Aorta (tissue), 5 donors: ENCODE measurements around the gene DNASE2B. TPM values are rescaled to one million over a fixed set of nuclear protein-coding genes. Genes with fewer than 3 reads are reported as not detected.

Experiments
- ATAC-seq: fragments of 200-7000 bp; cut with Tn5 transposase; one replicate; pipeline ENCODE4 v1.9.1; 2022; ENCODE audit warnings: moderate library complexity; ENCODE audit not compliant: low FRiP score
- DNase-seq, 2 donors: peaks; one replicate each; pipeline ENCODE4 v3.0.0-alpha.2; 2020
- H3K27ac ChIP-seq, 2 donors: one replicate each; pipeline ENCODE4 v1.5.1; 2013; ENCODE audit warnings: low read length in 2 of 2, mild to moderate bottlenecking in 2 of 2, moderate library complexity in 2 of 2, control low read depth in 1 of 2, inconsistent platforms in 1 of 2, low read depth in 1 of 2
- H3K27me3 ChIP-seq, 2 donors: one replicate each; pipeline ENCODE4 v1.6.1; 2013; ENCODE audit warnings: control low read depth in 1 of 2, low read length in 1 of 2, mild to moderate bottlenecking in 1 of 2, moderate library complexity in 1 of 2; ENCODE audit not compliant: insufficient read depth in 2 of 2, control insufficient read depth in 1 of 2
- H3K36me3 ChIP-seq, 2 donors: one replicate each; pipeline ENCODE4 v1.6.1; 2013; ENCODE audit warnings: control low read depth in 1 of 2, low read length in 1 of 2, mild to moderate bottlenecking in 1 of 2; ENCODE audit not compliant: insufficient read depth in 2 of 2, control insufficient read depth in 1 of 2
- H3K4me1 ChIP-seq, 2 donors: one replicate each; pipeline ENCODE4 v1.6.1; 2013; ENCODE audit warnings: low read length in 2 of 2, control low read depth in 1 of 2, mild to moderate bottlenecking in 1 of 2, moderate library complexity in 1 of 2; ENCODE audit not compliant: insufficient read depth in 2 of 2, control insufficient read depth in 1 of 2
- H3K4me3 ChIP-seq, 2 donors: one replicate each; pipeline ENCODE4 v1.5.1; 2013; ENCODE audit warnings: low read length in 2 of 2, control low read depth in 1 of 2, mild to moderate bottlenecking in 1 of 2
- H3K9me3 ChIP-seq: one replicate; pipeline ENCODE4 v1.6.1; 2013; ENCODE audit warnings: mild to moderate bottlenecking, low read length; ENCODE audit not compliant: control insufficient read depth
- WGBS, 2 donors: extraction: QIAGEN DNeasy Blood & Tissue Kit; methylation state at CpG; one replicate each; pipeline ENCODE4 v1.1.7; 2013; 5-methylcytosine and 5-hydroxymethylcytosine counted together
- intact Hi-C, 2 donors: fragments of 100-400 bp; cut with DNase I; formaldehyde crosslinking; loops; one replicate each; pipeline versions ENCODE4 v1.14.2 to v1.15.0; 2022
- polyA plus RNA-seq, 2 donors: library from polyadenylated mRNA; stranded (reverse); fragments of 200-250 nt; gene quantifications; one replicate each; pipeline ENCODE4 v1.2.3, GENCODE V29; 2013
- total RNA-seq, 2 donors: library from RNA; stranded (reverse); fragmentation: NEBNext Ultra II Directional; extraction: Animal tissue kit (Norgen Biotek cat#: 25700); gene quantifications; one replicate each; pipeline ENCODE4 v1.2.1, GENCODE V29; 2021
- donor health status: healthy with polysubstance abuse.
- donor health status: Bipolar disorder and iron deficiency.
- donor health status: DM: no; HTN: no; CAD: no.
- donor health status: DM: no; HTN: no; CAD: no.
- donor health status: DM: yes; HTN: yes; CAD: no.

DNASE2B gene
- total and polyA plus RNA-seq, 4 donors, result 1.0 TPM; not detected in 3

DNA sequence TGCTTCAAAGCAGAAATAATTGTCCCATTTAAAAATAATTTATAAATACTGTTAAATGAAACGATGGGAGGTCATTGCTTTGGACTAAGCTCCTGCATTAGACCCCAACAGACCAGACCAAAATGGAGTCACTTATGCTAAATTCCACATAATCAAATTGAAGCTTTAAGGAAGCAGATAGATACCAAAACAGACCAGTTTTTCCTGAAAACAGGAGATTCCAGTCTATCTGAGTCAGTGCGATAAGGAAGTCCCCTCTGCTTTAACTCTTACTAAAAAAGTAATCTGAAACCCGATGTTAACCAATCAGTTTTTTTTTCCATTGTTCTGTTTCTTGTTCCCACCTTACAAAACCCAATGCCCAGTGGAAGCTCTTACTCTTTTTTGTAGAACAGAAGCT is 16.2 kb upstream of the DNASE2B start:
- WGBS, 2 donors, result 86 to 98% methylated on average over 3 of the region's 3 CpGs
- Histone ChIP-seq H3K9me3 (no peaks in the 10 kb centered on the region), H3K4me3 (no peak overlapping the region), H3K4me1 (no peaks in the 10 kb centered on the region), H3K36me3 (no peaks in the 10 kb centered on the region), H3K27me3 (no peaks in the 10 kb centered on the region), H3K27ac (no peak overlapping the region)
- no peak for DNase-seq
- intact Hi-C loops, result no loop called here
- no peak for ATAC-seq

DNA sequence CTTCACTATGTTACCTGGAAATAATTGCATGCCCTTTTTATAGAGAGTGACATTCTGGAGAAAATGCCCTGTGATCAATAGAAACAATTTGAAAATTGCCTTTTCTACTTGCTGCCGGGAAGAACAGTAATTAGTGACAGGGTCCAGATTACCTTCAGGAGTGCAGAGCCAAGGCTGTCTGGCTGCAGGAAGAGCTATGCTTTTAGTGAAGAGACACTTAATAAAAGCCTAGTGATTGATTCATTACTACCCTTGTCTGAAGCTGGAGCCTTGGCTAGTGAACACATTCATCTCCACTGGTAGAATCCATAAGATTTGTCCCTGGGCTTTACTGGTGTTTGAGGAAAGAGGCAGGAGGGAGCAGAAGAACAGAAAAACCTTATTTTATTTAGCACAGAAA is 12.9 kb upstream of the DNASE2B start:
- Histone ChIP-seq H3K27me3 (no peaks in the 10 kb centered on the region), H3K4me1 (no peaks in the 10 kb centered on the region), H3K27ac (no peak overlapping the region), H3K36me3 (no peaks in the 10 kb centered on the region), H3K9me3 (no peaks in the 10 kb centered on the region), H3K4me3 (no peak overlapping the region)
- no peak for DNase-seq
- ATAC-seq, result no peak
- WGBS, 2 donors, result 95 to 97% methylated on average over 1 of the region's 1 CpG
- intact Hi-C loops, result no loop called here

DNA sequence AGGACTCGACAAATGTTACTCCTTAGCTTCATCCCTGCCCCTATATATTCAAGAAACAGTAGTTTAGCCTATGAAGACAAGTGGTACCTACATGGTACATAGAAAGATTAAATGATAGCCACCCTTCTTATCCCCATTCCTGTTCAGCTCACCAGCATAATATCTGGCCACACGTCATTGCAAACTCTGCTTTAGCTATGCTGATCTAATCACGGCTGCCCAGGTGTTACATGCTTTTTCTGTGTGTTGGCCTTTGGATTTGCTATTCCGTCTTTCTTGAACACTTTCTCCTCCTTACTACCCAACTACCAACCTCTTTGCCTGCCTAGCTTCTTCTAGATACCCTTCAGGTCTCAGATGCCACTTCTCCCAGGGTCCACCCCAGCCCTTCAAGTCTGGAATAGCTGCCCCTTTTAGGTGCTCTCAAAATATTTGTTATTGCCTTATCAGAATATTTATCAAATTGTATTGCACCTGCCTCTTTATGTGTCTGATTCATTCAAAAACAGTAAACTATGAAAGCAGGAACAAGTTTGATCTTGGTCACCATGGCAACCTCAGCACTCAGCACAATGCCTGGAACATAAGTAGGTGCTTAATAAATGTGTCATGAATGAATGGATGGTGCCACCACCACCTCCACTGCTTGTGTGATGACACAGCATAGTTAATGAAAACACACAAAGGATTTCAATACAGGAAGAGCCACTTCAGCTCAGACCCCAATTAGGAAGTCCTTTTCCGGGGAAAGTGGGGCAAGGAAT is 11.4 kb upstream of the DNASE2B start:
- Histone ChIP-seq H3K27ac (no peak overlapping the region), H3K4me3 (no peak overlapping the region), H3K4me1 (no peaks in the 10 kb centered on the region), H3K36me3 (no peaks in the 10 kb centered on the region), H3K27me3 (no peaks in the 10 kb centered on the region), H3K9me3 (no peaks in the 10 kb centered on the region)
- DNase-seq (no peak), ATAC-seq (no peak)
- intact Hi-C loops, result no loop called here
- 92 to 94% methylated on average over 5 of the region's 5 CpGs for WGBS, 2 donors

DNA sequence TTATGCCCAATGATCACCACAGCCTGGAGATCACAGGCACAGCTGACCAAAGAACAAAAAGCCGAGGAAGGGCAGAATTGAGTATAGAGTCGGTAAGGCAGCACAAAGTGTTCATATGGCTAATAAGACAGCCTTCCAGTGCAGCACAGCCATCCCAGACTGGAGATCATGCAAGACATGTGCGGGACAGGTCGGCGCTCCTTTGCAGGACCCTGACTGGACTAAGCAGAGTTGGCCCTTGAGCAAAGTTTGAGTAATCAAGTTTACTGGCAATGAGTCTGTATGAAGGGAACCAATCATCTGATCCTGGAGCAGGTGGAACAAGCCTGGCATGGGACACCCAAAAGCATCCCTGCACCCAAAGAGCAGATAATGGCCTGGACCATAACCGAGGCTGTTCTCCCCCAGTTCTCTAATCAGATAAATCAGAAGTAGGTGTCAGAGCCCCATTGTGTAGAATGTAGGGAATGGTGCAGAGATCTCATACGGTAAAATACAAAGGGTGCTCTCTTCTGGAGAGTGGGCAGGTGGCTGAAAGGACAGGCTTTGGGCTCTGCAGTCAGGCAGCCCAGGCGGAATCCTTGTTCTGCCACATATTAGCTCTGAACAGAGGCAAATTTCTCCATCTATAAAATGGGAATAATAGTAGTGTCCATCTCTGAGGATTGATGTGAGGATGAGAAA is 10.7 kb upstream of the DNASE2B start:
- no peak for DNase-seq
- ATAC-seq, result no peak
- H3K4me1 ChIP-seq, result no peaks in the 10 kb centered on the region
- intact Hi-C loops, result no loop called here
- H3K27ac ChIP-seq, result no peak overlapping the region
- no peaks in the 10 kb centered on the region for H3K9me3 ChIP-seq
- 74 to 77% methylated on average over 8 of the region's 8 CpGs for WGBS, 2 donors
- H3K4me3 ChIP-seq, result no peak overlapping the region
- H3K27me3 ChIP-seq, result no peaks in the 10 kb centered on the region
- H3K36me3 ChIP-seq, result no peaks in the 10 kb centered on the region

DNA sequence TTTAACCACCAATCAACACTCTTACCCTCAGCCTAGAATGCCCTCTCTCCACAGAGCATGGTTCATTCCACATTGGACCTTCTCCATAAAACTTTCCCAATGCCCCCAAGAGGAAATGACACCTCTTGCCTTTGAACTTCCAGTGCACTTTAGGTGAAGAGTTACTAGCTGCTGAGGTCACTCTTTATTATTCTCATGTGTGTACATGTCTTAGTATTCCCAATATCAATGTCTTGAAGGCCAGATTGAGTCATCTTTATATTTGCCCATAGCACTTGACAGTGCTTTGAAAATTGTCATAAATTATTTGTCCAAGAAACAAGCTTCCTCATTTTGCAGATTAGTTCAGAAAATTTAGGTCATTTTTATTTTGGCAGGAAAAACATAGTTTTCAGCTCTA is 8.1 kb upstream of the DNASE2B start:
- Histone ChIP-seq H3K27me3 (no peaks in the 10 kb centered on the region), H3K36me3 (no peaks in the 10 kb centered on the region), H3K4me1 (no peaks in the 10 kb centered on the region), H3K27ac (no peak overlapping the region), H3K9me3 (no peaks in the 10 kb centered on the region), H3K4me3 (no peak overlapping the region)
- no peak for ATAC-seq
- intact Hi-C loops, result no loop called here
- DNase-seq, result no peak

DNA sequence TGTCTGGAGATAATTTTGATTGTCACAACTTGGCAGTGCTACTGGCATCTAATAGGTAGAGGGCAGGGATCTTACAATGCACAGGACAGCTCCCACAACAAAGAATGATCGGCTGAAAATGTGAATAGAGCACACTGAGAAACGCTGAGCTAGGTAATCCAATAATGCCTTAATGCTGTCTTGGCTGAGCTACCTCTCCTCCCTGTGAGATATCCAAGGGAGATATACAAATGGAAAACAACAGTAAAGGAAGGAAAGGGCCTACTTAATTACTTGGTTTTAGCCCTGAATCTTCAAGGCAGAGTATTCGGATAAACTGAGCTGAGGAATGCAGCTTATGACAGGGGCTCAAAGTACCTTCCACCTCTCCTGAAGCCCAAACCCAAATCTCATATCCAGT is 2.9 kb downstream of the DNASE2B start:
- intact Hi-C loops, result no loop called here
- no peak overlapping the region for H3K27ac ChIP-seq
- DNase-seq (no peak), ATAC-seq (no peak)
- no peaks in the 10 kb centered on the region for H3K36me3 ChIP-seq
- no peak overlapping the region for H3K4me3 ChIP-seq
- H3K4me1 ChIP-seq, result no peaks in the 10 kb centered on the region
- H3K9me3 ChIP-seq, result no peaks in the 10 kb centered on the region
- no peaks in the 10 kb centered on the region for H3K27me3 ChIP-seq
- WGBS, 2 donors, result 62% methylated on average over 3 of the region's 3 CpGs

DNA sequence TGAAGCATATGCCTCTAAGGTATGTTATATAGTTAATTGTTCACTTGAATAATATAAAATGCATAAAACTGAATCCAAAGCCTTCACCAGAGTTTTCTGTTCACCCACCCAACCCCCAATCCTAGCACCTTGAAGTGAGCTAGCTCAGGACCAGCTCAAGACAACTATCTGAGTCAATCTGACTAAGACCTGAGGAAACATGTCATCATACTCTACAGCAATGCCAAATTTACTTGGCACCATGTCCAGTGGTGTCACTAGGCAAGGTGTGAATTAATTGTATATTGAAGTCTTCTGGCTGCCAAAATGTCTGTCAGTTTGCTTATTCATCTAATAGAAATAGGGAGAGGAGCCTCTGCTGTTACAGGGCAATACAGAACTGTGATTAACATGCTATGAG is 3.8 kb downstream of the DNASE2B start:
- no peaks in the 10 kb centered on the region for H3K4me1 ChIP-seq
- no peaks in the 10 kb centered on the region for H3K27me3 ChIP-seq
- ATAC-seq (no peak), DNase-seq (no peak)
- no peak overlapping the region for H3K4me3 ChIP-seq
- intact Hi-C loops, result no loop called here
- no peak overlapping the region for H3K27ac ChIP-seq
- no peaks in the 10 kb centered on the region for H3K36me3 ChIP-seq
- no peaks in the 10 kb centered on the region for H3K9me3 ChIP-seq

DNA sequence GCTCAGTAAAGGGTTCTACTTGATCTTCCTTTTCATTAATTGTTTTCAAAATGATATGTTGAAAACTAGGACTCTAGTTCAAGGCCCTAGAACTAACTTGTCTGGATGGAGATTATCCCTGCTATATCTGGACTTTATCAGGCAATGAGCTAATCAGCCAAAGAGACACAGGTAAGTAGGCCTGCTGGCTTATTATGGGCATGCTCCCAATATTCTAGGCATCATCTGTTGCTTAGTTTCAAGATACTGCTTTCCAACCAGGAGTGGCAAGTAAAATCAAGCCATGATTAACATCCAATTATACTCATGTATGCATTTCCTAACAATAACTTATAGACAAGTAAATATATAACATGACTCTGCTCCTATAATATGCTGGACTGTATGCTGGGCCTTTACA is 4.2 kb downstream of the DNASE2B start:
- Histone ChIP-seq H3K4me3 (no peak overlapping the region), H3K4me1 (no peaks in the 10 kb centered on the region), H3K36me3 (no peaks in the 10 kb centered on the region), H3K27me3 (no peaks in the 10 kb centered on the region), H3K9me3 (no peaks in the 10 kb centered on the region), H3K27ac (no peak overlapping the region)
- ATAC-seq (no peak), DNase-seq (no peak)
- intact Hi-C loops, result no loop called here

DNA sequence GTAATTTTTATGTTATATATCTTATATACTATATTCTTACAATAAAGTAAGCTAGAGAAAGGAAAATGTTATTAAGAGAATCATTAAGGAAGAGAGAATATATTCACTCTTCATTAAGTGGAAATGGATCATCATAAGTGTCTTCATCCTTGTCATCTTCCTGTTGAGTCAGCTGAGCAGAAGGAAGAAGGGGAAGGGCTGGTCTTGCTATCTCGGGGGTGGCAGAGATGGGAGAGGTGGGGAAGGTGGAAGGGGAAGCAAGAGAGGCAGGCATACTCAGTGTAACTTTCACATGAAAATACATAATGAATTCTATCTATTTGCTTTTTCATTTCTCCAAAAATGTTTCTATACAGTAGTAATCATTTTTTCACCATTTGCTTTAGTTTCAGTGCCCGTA is 5.1 kb downstream of the DNASE2B start:
- no peak overlapping the region for H3K4me3 ChIP-seq
- no peaks in the 10 kb centered on the region for H3K27me3 ChIP-seq
- intact Hi-C loops, result no loop called here
- DNase-seq (no peak), ATAC-seq (no peak)
- 91 to 96% methylated on average over 2 of the region's 2 CpGs for WGBS, 2 donors
- no peaks in the 10 kb centered on the region for H3K4me1 ChIP-seq
- H3K9me3 ChIP-seq, result no peaks in the 10 kb centered on the region
- H3K27ac ChIP-seq, result no peak overlapping the region
- no peaks in the 10 kb centered on the region for H3K36me3 ChIP-seq
